Measurements from ENCODE around the gene AKR7A2. TPM values are rescaled to one million over a fixed set of nuclear protein-coding genes. Genes with fewer than 3 reads are reported as not detected.

AKR7A2 gene
- total and polyA plus RNA-seq, 2 experiments from 2014 or later = 157 to 195 TPM

- no peak overlapping the region for H3K4me3 ChIP-seq
- no peaks in the 10 kb centered on the region for H3K27me3 ChIP-seq
- peaks cover 1% of the 10 kb centered on the region for H3K36me3 ChIP-seq
- H3K27ac ChIP-seq = no peak overlapping the region
- no peaks in the 10 kb centered on the region for H3K4me1 ChIP-seq (ENCODE audit: low read depth)
- TF ChIP-seq CTCF (IDR thresholded peaks at IDR 0.05; ENCODE audit: low read depth, low read length) = no peak
- H3K9me3 ChIP-seq (ENCODE audit: low read depth) = no peaks in the 10 kb centered on the region
- no peak for DNase-seq (ENCODE audit: low read depth in 1 of 2, low spot score in 1 of 2)
Observed at GRCh38 chr1:19332832-19333231, 20.9 kb upstream of the AKR7A2 start.

GRCh38 chr1:19331262-19331878 lies 19.4 kb upstream of the AKR7A2 start:
- H3K4me1 ChIP-seq (ENCODE audit: low read depth) = no peaks in the 10 kb centered on the region
- H3K36me3 ChIP-seq = peaks cover 2% of the 10 kb centered on the region
- no peaks in the 10 kb centered on the region for H3K27me3 ChIP-seq
- H3K27ac ChIP-seq = no peak overlapping the region
- H3K4me3 ChIP-seq = no peak overlapping the region
- H3K9me3 ChIP-seq (ENCODE audit: low read depth) = no peaks in the 10 kb centered on the region
- no peak for TF ChIP-seq CTCF (IDR thresholded peaks at IDR 0.05; ENCODE audit: low read depth, low read length)
- DNase-seq (ENCODE audit: low read depth in 1 of 2, low spot score in 1 of 2) = no peak

- Histone ChIP-seq H3K4me1 (ENCODE audit: low read depth) (no peaks in the 10 kb centered on the region), H3K4me3 (no peak overlapping the region), H3K27ac (no peak overlapping the region), H3K36me3 (peaks cover 4% of the 10 kb centered on the region), H3K9me3 (ENCODE audit: low read depth) (no peaks in the 10 kb centered on the region), H3K27me3 (no peaks in the 10 kb centered on the region)
- no peak for DNase-seq (ENCODE audit: low read depth in 1 of 2, low spot score in 1 of 2)
- TF ChIP-seq CTCF (IDR thresholded peaks at IDR 0.05; ENCODE audit: low read depth, low read length) = no peak
Observed at GRCh38 chr1:19330449-19331135, 18.6 kb upstream of the AKR7A2 start.

- H3K27me3 ChIP-seq = no peaks in the 10 kb centered on the region
- H3K4me3 ChIP-seq = no peak overlapping the region
- no peak for TF ChIP-seq CTCF (IDR thresholded peaks at IDR 0.05; ENCODE audit: low read depth, low read length)
- no peak for DNase-seq (ENCODE audit: low read depth in 1 of 2, low spot score in 1 of 2)
- no peaks in the 10 kb centered on the region for H3K9me3 ChIP-seq (ENCODE audit: low read depth)
- H3K27ac ChIP-seq = no peak overlapping the region
- H3K36me3 ChIP-seq = peaks cover 5% of the 10 kb centered on the region
- H3K4me1 ChIP-seq (ENCODE audit: low read depth) = no peaks in the 10 kb centered on the region
Observed at GRCh38 chr1:19329611-19330010, 17.7 kb upstream of the AKR7A2 start.

- peaks cover 5% of the 10 kb centered on the region for H3K36me3 ChIP-seq
- H3K9me3 ChIP-seq (ENCODE audit: low read depth) = no peaks in the 10 kb centered on the region
- H3K4me3 ChIP-seq = no peak overlapping the region
- DNase-seq (ENCODE audit: low read depth in 1 of 2, low spot score in 1 of 2) = no peak
- H3K4me1 ChIP-seq (ENCODE audit: low read depth) = no peaks in the 10 kb centered on the region
- H3K27ac ChIP-seq = no peak overlapping the region
- no peaks in the 10 kb centered on the region for H3K27me3 ChIP-seq
- no peak for TF ChIP-seq CTCF (IDR thresholded peaks at IDR 0.05; ENCODE audit: low read depth, low read length)
Observed at GRCh38 chr1:19329188-19329587, 17.2 kb upstream of the AKR7A2 start.
